ENCODE measurements around the gene TASOR2.

Gene TASOR2

DNA sequence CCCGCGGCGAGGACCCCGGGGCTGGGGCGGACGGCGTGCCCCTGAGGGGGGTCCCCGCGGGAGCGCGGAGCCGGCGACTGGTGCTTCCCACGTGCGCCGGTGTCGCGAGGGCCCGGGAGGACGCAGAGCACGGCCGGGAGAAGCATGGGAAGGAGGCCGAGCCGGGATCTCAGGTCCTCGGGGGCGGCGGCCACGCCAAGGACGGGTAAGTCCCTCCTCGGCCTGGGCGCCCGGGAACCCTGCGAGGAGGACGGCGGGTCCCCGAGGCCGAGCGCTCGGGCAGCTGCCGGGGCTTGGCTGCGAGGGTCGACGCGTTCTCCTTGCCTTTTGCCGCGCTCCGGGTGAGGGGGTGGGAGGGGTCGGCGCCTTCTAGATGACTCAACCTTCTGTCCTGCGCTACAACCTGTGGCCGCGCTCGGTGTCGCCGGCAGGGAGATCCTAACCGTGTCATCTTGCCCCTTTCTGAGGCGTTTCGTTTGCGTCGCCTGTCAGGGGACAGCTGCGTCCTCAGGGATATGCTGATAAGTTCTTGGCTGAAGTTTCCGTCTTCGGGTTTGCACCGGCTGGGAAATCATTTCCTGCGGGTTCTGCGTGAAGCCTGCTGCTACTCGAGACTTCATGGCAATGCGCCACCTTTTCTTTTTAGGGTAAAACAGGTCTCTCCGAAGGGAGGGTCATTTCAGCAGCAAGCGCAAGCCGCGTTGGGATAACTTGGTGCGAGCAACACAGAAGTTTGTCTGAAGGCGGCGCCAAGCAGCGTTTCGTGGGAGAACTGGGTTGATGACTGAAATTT lies 529 bp downstream of the TASOR2 start:
- peak; percentile 56 for DNase-seq (ENCODE audit: low spot score)

DNA sequence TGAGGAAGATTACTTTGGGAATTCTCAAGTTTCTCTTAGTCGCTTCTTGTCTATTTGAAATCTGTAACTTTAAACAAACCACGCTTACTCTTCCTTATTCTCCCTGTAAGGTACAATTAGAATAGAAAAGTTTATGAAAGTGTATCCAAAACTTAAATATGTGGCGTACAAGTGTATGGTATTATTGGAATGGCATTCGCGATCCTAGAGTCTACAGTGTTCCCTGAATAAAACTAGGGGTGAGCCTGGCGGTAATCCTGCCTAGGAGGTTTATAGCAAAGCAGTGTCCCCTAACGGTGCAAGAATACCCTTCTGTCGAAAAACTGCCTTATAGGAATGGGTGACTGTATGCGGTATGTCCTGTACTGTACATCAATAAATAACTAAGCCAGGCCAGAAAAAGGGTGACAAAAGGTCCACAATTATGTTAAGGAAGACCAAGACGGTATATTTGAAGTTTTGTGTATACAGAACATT lies 1.2 kb downstream of the TASOR2 start:
- DNase-seq (ENCODE audit: low spot score) = no peak

DNA sequence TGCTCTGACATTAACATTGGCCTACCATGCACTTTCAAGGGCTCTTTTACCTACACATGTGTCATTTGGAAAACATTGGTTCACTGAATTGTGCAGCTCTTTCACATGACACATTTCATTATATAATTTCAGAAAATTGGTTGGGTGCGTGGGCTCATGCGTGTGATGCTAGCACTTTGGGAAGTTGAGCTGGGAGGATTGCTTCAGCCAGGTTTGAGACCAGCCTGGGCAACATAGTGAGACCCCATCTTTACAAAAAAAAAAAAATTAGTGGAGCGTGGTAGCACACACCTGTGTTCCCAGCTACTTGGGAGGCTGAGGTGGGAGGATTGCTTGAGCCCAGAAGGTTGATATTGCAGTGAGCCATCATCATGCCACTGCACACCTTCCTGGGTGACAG lies 3.9 kb downstream of the TASOR2 start:
- no peak for DNase-seq (ENCODE audit: low spot score)

DNA sequence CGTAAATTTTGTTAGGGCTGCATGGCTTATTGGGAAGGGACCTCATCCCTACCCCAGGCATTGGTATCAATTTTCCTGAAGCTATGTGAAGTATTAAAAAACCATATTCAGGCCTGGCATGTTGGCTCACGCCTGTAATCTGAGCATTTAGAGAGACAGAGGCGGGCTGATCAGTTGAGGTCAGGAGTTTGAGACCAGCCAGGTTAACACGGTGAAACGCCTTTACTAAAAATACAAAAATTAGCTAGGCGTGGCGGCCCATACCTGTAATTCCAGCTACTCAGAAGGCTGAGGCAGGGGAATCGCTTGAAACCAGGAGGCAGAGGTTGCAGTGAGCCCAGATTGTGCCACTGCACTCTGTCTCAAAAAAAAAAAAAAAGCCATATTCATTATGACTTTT lies 7.1 kb downstream of the TASOR2 start:
- DNase-seq (ENCODE audit: low spot score) = no peak

DNA sequence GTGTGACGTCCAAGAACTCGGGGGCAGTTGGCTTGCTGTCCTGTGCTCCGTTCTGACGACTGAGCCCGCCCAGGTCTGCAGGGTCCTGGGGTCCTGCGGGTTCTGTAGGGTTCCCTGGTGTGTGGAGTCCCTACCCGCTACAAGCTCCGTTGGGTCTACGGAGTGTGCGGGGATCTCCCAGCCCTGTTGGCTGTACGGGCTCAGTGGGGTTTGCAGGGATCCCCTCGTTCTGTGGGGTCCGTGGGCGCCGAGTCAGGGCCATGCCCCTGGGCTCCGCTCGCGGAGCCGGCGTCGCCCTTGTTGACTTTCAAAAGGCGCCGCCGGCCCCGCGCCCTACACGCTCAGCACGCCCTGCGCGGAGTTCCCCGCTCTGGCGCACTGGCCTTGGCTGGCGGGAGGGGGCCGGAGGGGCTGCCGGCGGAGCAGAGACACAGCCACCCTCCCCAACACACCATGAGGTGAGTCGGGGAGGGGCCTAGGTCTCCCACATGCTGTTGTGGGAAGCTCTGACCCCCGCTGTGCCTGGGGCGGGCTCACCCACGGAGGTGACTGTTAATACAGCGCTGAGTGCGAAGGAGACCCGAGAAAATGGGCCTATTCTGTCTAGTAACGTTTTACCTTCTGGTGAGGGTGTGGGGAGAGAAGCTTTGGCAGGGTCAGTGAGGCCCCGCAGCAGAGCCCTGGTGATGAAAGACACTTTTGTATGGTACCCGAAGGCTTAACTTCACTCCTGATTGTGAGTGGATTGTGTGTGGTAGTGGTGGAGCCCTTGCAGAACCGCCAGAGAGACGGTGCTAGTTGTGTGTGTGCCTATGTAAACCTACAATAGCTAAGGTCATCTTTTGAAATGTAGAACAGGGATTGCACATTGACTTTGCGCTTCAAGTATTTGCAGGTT lies 8.1 kb downstream of the TASOR2 start:
- DNase-seq (ENCODE audit: low spot score) = peak; percentile 32

DNA sequence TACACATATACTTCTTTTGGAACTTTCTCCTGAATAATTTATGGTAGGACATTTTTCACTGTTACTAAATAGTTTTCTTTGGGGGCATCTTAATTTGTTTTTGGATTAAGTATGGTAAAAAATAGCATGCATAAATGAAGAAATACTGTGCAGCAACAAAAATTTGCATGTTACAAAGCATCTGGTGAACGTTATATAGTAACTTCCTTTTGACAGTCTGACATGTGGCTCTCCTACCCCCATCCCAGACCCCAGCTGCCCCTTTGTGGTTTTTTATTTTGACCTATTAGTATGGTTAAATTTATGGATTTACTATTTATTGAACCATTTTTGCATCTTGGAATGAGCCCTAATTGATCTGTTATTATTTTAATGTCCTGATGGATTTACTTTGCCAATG lies 9.9 kb downstream of the TASOR2 start:
- no peak for DNase-seq (ENCODE audit: low spot score)

DNA sequence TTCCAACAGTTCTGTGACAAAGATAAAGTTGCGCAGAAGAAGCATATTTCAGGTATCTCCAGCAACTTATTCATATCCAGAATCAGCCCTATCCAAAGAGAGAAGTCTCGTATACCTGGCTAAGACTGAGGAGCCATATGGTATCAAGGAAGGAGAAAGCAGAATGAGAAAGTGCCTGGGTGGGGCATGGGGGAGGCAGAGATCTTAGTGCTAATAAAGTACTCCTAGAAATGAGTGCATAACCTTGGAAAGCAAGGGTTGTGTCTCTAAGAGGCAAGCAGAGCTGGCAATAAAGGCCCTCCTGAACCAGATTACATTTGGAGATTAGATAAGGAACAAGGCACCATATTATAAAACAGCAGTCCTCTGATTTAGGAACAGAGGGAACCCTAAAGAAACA lies 12.7 kb downstream of the TASOR2 start:
- DNase-seq (ENCODE audit: low spot score) = no peak

DNA sequence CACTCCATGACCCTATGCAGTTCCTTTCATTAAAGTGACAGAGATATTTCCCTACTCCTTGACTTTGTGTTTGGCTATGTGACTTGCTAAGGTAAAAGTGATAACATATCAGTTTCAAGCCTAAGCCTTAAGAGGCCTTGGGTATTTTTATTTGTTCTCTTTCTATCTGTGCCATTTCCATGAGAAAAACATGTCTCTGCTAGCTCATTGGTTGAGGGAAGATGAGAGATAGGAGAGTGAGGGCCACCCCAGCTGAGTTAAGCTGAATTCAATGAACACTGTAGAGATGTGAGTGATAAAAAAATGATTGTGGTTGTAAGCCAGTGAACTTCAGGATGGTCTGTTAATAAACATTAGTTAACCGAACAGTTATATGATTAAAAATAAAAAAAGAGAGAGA lies 13.4 kb downstream of the TASOR2 start:
- DNase-seq (ENCODE audit: low spot score) = no peak

DNA sequence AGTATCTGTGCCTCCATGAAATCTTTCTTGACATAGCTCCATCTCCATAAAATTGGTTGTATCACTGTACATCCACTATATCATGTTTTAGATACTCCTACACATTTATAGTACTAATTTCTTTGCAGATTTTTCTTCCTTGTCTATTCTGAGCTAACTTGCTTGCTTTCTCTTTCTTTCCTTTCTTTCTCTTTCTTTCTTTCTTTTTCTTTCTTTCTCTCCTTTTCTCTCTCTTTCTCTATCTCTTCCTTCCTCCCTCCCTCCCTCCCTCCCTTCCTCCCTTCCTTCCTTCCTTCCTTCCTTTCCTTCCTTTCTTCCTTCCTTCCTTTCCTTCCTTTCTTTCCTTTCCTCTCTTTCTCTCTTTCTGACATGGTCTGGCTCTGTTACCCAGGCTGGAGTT lies 23.7 kb downstream of the TASOR2 start:
- DNase-seq (ENCODE audit: low spot score) = no peak

DNA sequence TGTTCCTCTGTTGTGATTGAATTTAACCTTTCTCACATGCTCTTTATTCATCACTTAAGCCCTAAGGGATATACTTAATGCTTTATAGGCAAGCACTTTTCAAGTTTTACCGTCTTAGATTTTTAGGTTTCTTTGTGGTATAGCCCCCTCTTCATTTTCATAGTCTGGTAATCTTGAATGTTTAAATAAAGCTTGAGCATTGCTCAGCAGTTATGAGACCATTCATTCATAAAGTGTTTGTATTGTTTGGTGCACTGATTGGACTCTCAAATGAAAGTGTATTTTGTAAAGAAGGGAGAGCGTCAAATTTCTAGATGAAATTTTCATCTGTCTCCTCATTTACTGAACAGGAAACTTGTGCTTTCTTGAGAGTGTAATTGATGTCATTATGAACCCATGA lies 25.2 kb downstream of the TASOR2 start:
- DNase-seq (ENCODE audit: low spot score) = no peak

DNA sequence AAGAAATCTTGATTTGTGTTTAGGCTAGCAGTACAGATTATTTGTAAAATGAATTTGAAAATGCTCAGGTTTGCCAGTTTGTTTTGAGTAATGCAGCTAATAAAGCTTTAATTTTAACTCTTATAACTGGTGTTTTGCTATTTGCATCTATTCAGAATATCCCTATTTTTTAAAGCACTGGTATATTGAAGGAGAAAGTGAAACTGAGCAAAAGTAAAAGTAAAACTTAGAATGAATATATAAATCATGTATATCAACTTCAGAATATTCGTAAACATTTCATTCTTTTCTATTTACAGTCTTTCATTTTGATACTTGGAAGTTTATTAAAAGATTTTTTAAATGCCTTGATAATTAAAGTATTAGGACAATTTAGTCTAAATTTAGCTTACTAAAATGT lies 26.2 kb downstream of the TASOR2 start:
- no peak for DNase-seq (ENCODE audit: low spot score)

DNA sequence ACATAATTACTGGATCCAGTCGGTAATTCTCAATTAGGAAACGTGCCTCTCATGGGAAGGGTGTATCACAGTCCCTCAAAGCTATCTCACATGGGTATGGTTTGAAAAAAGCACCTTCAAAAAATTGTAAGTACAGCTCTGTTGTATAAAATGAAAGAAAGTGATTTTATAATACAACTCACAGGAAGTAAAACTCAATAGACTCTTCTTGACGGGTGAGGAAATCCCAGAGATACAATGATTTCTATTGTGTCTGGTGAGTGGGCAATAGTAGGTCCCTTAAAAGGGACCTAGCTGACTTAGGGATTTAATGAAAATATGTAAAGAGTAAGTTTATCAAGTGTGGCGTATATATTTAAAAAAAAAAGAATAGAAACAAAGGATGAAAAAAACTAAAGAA lies 27.0 kb downstream of the TASOR2 start:
- no peak for DNase-seq (ENCODE audit: low spot score)

DNA sequence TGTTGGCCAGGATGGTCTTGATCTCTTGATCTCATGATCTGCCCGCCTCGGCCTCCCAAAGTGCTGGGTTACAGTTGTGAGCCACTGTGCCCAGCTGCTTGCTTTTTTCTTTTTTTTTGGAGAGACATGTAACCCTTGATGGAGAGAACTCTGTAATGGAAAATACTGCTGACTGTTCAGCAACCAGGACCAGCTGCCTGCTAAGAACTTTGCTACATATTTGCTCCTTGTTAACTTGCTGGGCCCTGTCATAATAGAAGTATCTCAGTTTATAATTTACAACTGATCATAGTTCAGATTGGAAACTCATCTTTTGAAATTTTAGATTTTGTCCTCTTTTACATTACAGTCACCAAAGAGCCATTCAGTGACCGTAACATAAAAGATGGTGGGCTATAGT lies 34.9 kb downstream of the TASOR2 start:
- DNase-seq (ENCODE audit: low spot score) = no peak

DNA sequence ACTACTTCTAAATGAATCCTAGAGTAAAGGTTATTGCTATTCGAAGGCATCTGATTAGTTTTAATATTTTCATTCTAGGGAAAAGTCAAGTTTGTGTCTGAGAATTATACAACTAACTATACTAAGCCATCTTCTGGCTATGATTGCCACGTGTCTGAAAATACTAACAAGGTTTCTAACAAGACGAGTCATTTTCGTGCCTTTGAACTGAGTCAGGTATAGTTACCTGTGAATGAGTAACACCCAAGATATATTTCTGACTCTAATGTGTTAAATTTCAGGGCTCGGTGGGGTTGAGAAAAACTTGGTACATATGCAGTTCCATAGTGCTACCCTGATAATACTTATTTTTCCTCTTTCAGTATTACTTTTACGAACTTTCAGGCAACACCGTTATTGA lies 35.5 kb downstream of the TASOR2 start:
- no peak for DNase-seq (ENCODE audit: low spot score)

DNA sequence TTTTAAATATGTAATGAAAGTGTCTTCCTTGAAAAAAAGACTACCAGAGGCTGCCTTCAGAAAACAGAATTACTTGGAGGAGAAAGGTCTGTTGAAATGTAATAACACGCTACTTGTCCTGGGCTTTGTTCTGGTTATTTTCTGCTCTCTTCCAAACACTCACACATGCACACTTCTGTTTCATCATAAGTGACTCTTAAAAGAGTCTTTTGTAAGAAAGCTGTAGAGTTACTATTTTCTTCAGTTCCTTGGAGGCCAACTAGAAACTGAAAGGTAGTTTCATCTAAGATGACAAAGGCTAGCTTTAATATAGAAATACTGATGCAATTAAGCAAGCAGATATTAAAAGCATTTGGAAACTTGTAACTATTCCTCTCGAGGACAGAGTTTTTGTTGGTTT lies 39.1 kb downstream of the TASOR2 start:
- DNase-seq (ENCODE audit: low spot score) = no peak

DNA sequence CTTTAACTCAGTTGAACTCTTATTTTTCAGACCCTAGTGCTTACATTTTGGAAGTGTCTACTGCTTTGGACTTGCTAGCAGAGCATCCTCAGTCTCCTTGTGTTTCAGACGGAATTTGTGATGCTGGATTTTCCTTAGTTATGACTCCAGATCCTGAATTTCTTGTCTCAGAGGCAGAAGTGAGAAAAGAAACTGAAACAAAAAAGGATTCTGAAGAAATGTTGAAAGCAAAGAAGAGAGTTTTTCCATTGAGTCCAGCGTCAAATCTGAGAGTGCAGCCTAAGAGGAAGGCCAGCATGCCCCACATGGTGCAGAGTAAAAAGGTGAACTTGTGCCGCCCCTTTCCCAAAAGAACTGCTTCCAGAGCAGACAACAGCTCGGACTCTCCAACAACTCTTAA lies 46.1 kb downstream of the TASOR2 start:
- no peak for DNase-seq (ENCODE audit: low spot score)

DNA sequence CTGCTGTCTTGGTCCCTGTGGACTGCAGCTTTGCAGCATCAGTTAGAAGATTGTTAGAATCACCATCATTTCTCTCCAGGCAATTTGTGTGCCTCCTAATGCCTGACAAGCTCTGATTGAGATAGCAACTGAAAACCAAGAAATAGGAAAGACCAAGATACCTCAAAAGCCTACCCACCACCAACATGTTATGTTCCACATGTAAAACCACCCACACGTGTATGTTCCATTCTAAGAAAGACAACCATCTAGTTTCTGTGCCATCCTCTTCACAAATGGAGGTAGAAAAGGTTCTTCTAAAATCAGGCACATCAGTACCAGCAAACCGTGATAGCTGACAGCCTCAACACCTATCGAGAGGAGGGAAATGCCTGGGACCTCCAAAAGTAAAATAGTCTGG lies 46.9 kb downstream of the TASOR2 start:
- no peak for DNase-seq (ENCODE audit: low spot score)

DNA sequence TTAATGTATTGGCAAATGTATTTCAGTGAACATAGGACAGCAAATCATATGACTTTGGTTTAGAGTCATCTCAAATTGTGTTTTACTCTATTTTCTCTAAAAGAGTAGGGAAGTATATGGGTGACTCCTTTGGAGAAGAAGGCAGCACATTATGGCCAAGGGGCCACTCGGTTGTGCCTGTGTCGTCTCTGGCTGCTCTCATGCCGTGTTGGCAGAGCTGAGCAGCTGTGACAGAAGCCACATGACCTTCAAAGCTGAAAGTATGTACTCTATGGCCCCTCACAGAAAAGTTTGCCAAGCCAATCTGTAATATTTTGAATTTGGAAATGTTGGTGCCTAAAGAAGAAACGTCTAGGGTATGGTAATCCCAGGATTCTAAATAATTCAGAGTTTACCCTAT lies 47.5 kb downstream of the TASOR2 start:
- DNase-seq (ENCODE audit: low spot score) = no peak
